Endothelial cell of umbilical vein (primary cell): ENCODE results near the gene UBE2M. TPM values are rescaled to one million over a fixed set of nuclear protein-coding genes. Genes with fewer than 3 reads are reported as not detected.

Source experiments
- BruUV-seq: library from RNA; stranded (reverse); fragments of 400-500 nt; replicated peaks from 2 replicates; lab custom pipeline; 2021; lab: Mats Ljungman, UMichigan
- CTCF ChIA-PET: fragments of 300-600, 350-600 bp; sonication (Branson Sonifier 250); formaldehyde crosslinking; loops from one replicate; lab custom pipeline; 2021; ENCODE audit warnings: antibody characterized with exemption, inconsistent platforms; lab: Charles Lee
- POLR2A ChIA-PET: fragments of 300-600, 350-600 bp; sonication (Branson Sonifier 250); formaldehyde crosslinking; loops from one replicate; lab custom pipeline; 2021; ENCODE audit warnings: antibody characterized with exemption, inconsistent platforms; lab: Charles Lee
- DNase-seq: peaks from one replicate; pipeline ENCODE4 v3.0.0-alpha.2; 2011; ENCODE audit warnings: low read depth, low spot score
- FAIRE-seq: peaks from 2 replicates; lab custom pipeline; 2011; peaks lifted over from hg19 to GRCh38; lab: Jason Lieb, UNC
- H2AFZ ChIP-seq: 2 replicates; pipeline ENCODE4 v1.6.0; 2012; ENCODE audit warnings: low read depth, low read length, control low read depth, inconsistent platforms
- H3K27ac ChIP-seq: 2 replicates; pipeline ENCODE4 v1.5.1; 2011; ENCODE audit warnings: low read depth, mild to moderate bottlenecking, control low read depth, low read length, moderate library complexity; ENCODE audit not compliant: insufficient read depth
- H3K27me3 ChIP-seq, 2 experiments: 2 replicates each; pipeline versions ENCODE4 v1.6.0 to v1.6.1; 2011; ENCODE audit warnings: low read length in 2 of 2, mixed read lengths in 1 of 2; ENCODE audit not compliant: control insufficient read depth in 2 of 2, insufficient read depth in 2 of 2
- H3K36me3 ChIP-seq, 2 experiments: 2 replicates in 1 of 2; 3 replicates in 1 of 2; pipeline ENCODE4 v1.5.1; 2011; ENCODE audit warnings: low read length in 2 of 2, mild to moderate bottlenecking in 1 of 2, moderate library complexity in 1 of 2; ENCODE audit not compliant: control insufficient read depth in 2 of 2, insufficient read depth in 2 of 2; ENCODE audit errors: extremely low read depth in 1 of 2
- H3K4me1 ChIP-seq: 3 replicates; pipeline ENCODE4 v1.5.1; 2011; ENCODE audit warnings: mild to moderate bottlenecking, low read length; ENCODE audit not compliant: control insufficient read depth, insufficient read depth; ENCODE audit errors: extremely low read depth
- H3K4me2 ChIP-seq: 2 replicates; pipeline ENCODE4 v1.6.1; 2011; ENCODE audit warnings: low read length, control low read depth, mixed read lengths; ENCODE audit not compliant: insufficient read depth
- H3K4me3 ChIP-seq, 3 experiments: fragments of 200-600 bp in 1 of 3; sonication (generic), shearing (Covaris generic) in 1 of 3; replicated peaks in 1 of 3; 2 replicates each; pipeline ENCODE4 v1.5.1; 2011 to 2016; ENCODE audit warnings: control low read depth in 3 of 3, low read length in 3 of 3, mild to moderate bottlenecking in 2 of 3, inconsistent platforms in 1 of 3, low read depth in 1 of 3, moderate library complexity in 1 of 3; ENCODE audit not compliant: insufficient read depth in 1 of 3
- H3K79me2 ChIP-seq: 2 replicates; pipeline ENCODE4 v1.6.0; 2012; ENCODE audit warnings: low read length, inconsistent platforms; ENCODE audit not compliant: control insufficient read depth, insufficient read depth
- H3K9ac ChIP-seq: replicated peaks from 2 replicates; pipeline ENCODE3; 2011; ENCODE audit warnings: low read length, control low read depth; ENCODE audit not compliant: insufficient read depth; ENCODE audit errors: extremely low read depth
- H3K9me1 ChIP-seq: replicated peaks from 3 replicates; pipeline ENCODE4 v1.6.0; 2011; ENCODE audit warnings: mild to moderate bottlenecking, low read length; ENCODE audit not compliant: control insufficient read depth, insufficient read depth; ENCODE audit errors: extremely low read depth
- H3K9me3 ChIP-seq: replicated peaks from 2 replicates; pipeline ENCODE4 v1.5.1; 2012; ENCODE audit warnings: low read length, inconsistent platforms; ENCODE audit not compliant: control insufficient read depth, insufficient read depth
- H4K20me1 ChIP-seq: replicated peaks from 2 replicates; pipeline ENCODE3; 2011; ENCODE audit warnings: mild to moderate bottlenecking, low read length; ENCODE audit not compliant: control insufficient read depth, insufficient read depth; ENCODE audit errors: extremely low read depth
- CTCF ChIP-seq, 2 donors: IDR thresholded peaks; 1 replicate in 1 of 2; 2 replicates in 1 of 2; pipeline ENCODE4 v1.5.1; 2011; ENCODE audit warnings: low read length in 2 of 2, mild to moderate bottlenecking in 2 of 2, moderate library complexity in 2 of 2, control low read depth in 1 of 2, inconsistent platforms in 1 of 2, low read depth in 1 of 2; ENCODE audit not compliant: insufficient read depth in 1 of 2; ENCODE audit errors: extremely low read depth in 1 of 2
- EZH2 ChIP-seq: IDR thresholded peaks from 2 replicates; pipeline ENCODE4 v1.6.1; 2012; ENCODE audit warnings: borderline replicate concordance, low read depth, mild to moderate bottlenecking, moderate library complexity, low read length, inconsistent platforms; ENCODE audit not compliant: severe bottlenecking
- FOS ChIP-seq: IDR thresholded peaks from 2 replicates; pipeline ENCODE4 v1.6.1; 2011; ENCODE audit warnings: mild to moderate bottlenecking, low read length, moderate library complexity, borderline replicate concordance; ENCODE audit not compliant: insufficient read depth
- GATA2 ChIP-seq: IDR thresholded peaks from 2 replicates; pipeline ENCODE4 v1.7.0; 2011; ENCODE audit warnings: low read depth, mild to moderate bottlenecking, moderate library complexity, mixed read lengths, low read length; ENCODE audit not compliant: insufficient read length, insufficient read depth
- JUN ChIP-seq: IDR thresholded peaks from 2 replicates; pipeline ENCODE4 v1.6.1; 2011; ENCODE audit warnings: borderline replicate concordance, low read depth; ENCODE audit not compliant: insufficient read length, insufficient read depth
- MAX ChIP-seq: IDR thresholded peaks from 2 replicates; pipeline ENCODE4 v1.6.1; 2011; ENCODE audit not compliant: insufficient read depth, insufficient read length
- MYC ChIP-seq: IDR thresholded peaks from one replicate; pipeline ENCODE4 v1.6.1; 2011; ENCODE audit warnings: mild to moderate bottlenecking, low read depth, low read length
- POLR2A ChIP-seq: IDR thresholded peaks from 2 replicates; pipeline ENCODE4 v1.6.1; 2012; ENCODE audit warnings: low read depth, mild to moderate bottlenecking, control low read depth, low read length
- POLR2AphosphoS5 ChIP-seq: IDR thresholded peaks from 2 replicates; pipeline ENCODE4 v1.6.1; 2012; ENCODE audit warnings: low read depth, mild to moderate bottlenecking, control low read depth, low read length, moderate library complexity; ENCODE audit not compliant: insufficient read depth
- dilution Hi-C: fragments of 300-500 bp; cut with MboI; formaldehyde crosslinking; loops from one replicate; pipeline ENCODE4 v1.15.0; 2019; ENCODE audit warnings: low sequenced_read_pairs; ENCODE audit not compliant: extremely low pct_ligation_motif_present
- intact Hi-C: fragments of 100-400 bp; cut with micrococcal nuclease; formaldehyde crosslinking; loops from one replicate; pipeline ENCODE4 v1.10.0; 2022
- polyA plus RNA-seq, 4 experiments: library from polyadenylated mRNA; depleted of rRNA in 3 of 4; stranded (reverse) in 3 of 4; unstranded in 1 of 4; fragments of >200 nt; gene quantifications; 2 replicates each; pipeline versions ENCODE4 v1.2.1 to v1.2.3, GENCODE V29; 2011 to 2012; ENCODE audit warnings: missing spikeins in 1 of 4
- total RNA-seq: library from RNA; stranded (reverse); gene quantifications from 2 replicates; pipeline ENCODE4 v1.2.3, GENCODE V29; 2021

Gene UBE2M
- total and polyA plus RNA-seq, 2 donors (not counting 3 experiments of a cell fraction or from before 2014, with no cell fraction given): 87.8 to 102 TPM

- Histone ChIP-seq H3K9ac (no peak overlapping the region), H3K4me3 (no peak overlapping the region), H3K27me3 (no peaks in the 10 kb centered on the region), H3K36me3 (no peaks in the 10 kb centered on the region), H2AFZ (no peak overlapping the region), H3K4me1 (peaks cover 3% of the 10 kb centered on the region), H4K20me1 (no peaks in the 10 kb centered on the region), H3K4me2 (no peak overlapping the region), H3K79me2 (peaks cover 6% of the 10 kb centered on the region), H3K9me3 (no peaks in the 10 kb centered on the region), H3K27ac (no peak overlapping the region), H3K9me1 (no peaks in the 10 kb centered on the region)
- dilution Hi-C loops (no loop called here), intact Hi-C loops (no loop called here)
- DNase-seq (no peak), FAIRE-seq (no peak)
- ChIA-PET CTCF (interaction anchor here (2.1 kb wide), 1 partner anchor 9 kb away, joined by 6 read pairs; the partner anchor contains the start of gene ZBTB45), POLR2A (no interaction called here)
- BruUV-seq: no TSS peak
- TF ChIP-seq MAX: no peak
- TF ChIP-seq GATA2: no peak
- TF ChIP-seq POLR2AphosphoS5: no peak
- no peak for TF ChIP-seq JUN
- TF ChIP-seq CTCF (IDR thresholded peaks at IDR 0.05; ENCODE audit: extremely low read depth in 1 of 2, insufficient read depth in 1 of 2, low read depth in 1 of 2, low read length in 2 of 2): no peak
- no peak for TF ChIP-seq EZH2
- TF ChIP-seq FOS: no peak
- no peak for TF ChIP-seq POLR2A
- TF ChIP-seq MYC: no peak
Observed at GRCh38 chr19:58510084-58510862, 48.1 kb downstream of the UBE2M start.
